Tibial nerve (tissue), 4 donors: ENCODE data around the gene ARHGAP29. TPM values are rescaled to one million over a fixed set of nuclear protein-coding genes. Genes with fewer than 3 reads are reported as not detected.
A peak's percentile ranks its signal among the peaks of the same experiment; 100 is the strongest.

ENCODE experiments used
- DNase-seq, 2 donors: peaks; one replicate each; pipeline ENCODE4 v3.0.0-alpha.2; 2019; ENCODE audit warnings: low spot score in 2 of 2
- H3K27ac ChIP-seq, 4 donors: fragments of 200-600 bp; sonication (generic) in 3 of 4; one replicate each; pipeline ENCODE4 v1.5.1; 2017 to 2019; ENCODE audit warnings: mild to moderate bottlenecking in 1 of 4
- H3K27me3 ChIP-seq, 2 donors: fragments of 200-600 bp; sonication (generic) in 1 of 2; one replicate each; pipeline versions ENCODE4 v1.5.1 to v1.6.0; 2017 to 2019
- H3K36me3 ChIP-seq, 3 donors: fragments of 200-600 bp; sonication (generic); one replicate each; pipeline ENCODE4 v1.5.1; 2018 to 2019
- H3K4me1 ChIP-seq, 4 donors: fragments of 200-600 bp; sonication (generic) in 3 of 4; one replicate each; pipeline ENCODE4 v1.5.1; 2017 to 2019
- H3K4me3 ChIP-seq, 4 donors: fragments of 200-600 bp; sonication (generic) in 3 of 4; one replicate each; pipeline ENCODE4 v1.5.1; 2017 to 2019; ENCODE audit warnings: mild to moderate bottlenecking in 1 of 4, moderate library complexity in 1 of 4
- H3K9me3 ChIP-seq, 4 donors: fragments of 200-600 bp; sonication (generic) in 3 of 4; one replicate each; pipeline ENCODE4 v1.5.1; 2017 to 2019
- EP300 ChIP-seq, 2 donors: sonication (generic); formaldehyde crosslinking; IDR thresholded peaks; one replicate each; pipeline ENCODE4 v1.6.1; 2017; ENCODE audit warnings: antibody characterized with exemption in 2 of 2, mild to moderate bottlenecking in 1 of 2
- POLR2A ChIP-seq, 2 donors: fragments of 450-650 bp; IDR thresholded peaks; one replicate each; pipeline ENCODE4 v1.6.1; 2017; ENCODE audit warnings: antibody characterized with exemption in 2 of 2, mild to moderate bottlenecking in 2 of 2, moderate library complexity in 2 of 2
- WGBS, 2 donors: methylation state at CpG; one replicate each; pipeline ENCODE4 v1.1.5; 2018; 5-methylcytosine and 5-hydroxymethylcytosine counted together
- total RNA-seq, 4 donors: library from RNA; depleted of rRNA; stranded (reverse); fragments of >200 nt; gene quantifications; one replicate each; pipeline ENCODE4 v1.1.0, GENCODE V29; 2016
- TF ChIP-seq, protein P1 (sequence below), 5 experiments: fragments of 200-600 bp in 3 of 5; fragments of 450-650 bp in 2 of 5; sonication (generic) in 3 of 5; IDR thresholded peaks; one replicate each; pipeline ENCODE4 v1.5.1; 2016 to 2019; ENCODE audit warnings: antibody characterized with exemption in 5 of 5, mild to moderate bottlenecking in 3 of 5, moderate library complexity in 2 of 5

ARHGAP29 gene
- total RNA-seq, 4 donors from 2014 or later = 45.9 to 80.4 (median 50.1) TPM

DNA sequence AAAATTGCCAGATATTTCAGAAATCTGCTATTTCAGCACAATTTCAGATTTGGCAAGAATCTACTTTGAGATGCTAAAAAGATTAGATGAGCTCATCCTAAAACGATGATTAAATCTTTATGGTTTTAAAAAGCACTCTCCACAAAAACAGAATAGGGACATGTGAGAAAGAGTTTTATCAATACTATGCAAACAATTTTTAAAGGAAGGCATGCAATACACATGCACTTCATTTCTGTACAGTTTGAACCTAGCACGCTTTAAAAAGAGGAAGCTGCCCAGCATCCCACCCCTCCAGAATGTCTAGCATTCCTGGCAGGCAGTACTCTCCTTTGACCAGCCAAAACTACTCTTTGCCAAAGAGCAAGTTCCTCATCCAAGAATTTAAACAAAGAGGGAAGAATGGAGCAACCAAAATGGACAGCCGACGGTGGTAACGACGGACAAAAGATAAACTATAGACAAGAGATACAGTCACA is 1.3 kb downstream of the ARHGAP29 start:
- H3K27ac ChIP-seq = peak overlapping the region; percentile 64 to 89 (median 85)

DNA sequence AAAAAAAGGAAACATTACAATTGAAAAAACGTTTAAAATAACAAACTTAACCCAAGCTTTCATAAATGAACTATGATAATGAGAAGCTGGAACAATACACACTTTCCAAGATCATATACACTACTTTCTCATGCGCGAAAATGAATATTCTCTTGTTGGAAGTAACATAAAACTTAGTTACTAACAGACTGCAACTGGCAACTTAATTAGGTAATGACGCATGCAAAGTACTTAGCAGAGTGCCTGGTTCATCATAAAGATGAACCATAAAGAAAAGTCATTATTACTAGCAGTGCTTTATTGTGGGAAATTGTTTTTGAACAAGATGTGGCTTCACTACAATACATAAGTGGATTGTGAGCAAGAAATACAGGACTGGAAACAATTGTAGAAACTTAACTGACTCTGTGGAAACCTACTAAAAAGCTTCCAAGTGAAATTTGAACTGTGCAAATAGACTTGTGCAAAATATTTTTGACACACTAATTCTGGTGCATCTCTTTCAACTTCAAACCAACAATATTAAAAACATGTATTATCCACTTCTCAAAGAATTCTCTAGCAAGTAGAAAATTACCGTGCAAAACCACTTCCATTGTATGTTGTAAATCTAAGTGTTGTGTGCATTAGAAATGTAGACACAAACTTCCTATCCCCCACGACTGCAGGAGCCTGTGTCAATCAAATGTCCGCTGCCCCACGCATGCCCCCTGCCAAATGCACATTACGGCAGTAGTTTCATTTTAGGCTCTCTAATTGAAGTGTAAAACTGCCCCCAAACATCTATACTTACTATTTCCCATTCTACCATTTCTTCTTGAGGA is 2.0 kb downstream of the ARHGAP29 start:
- DNase-seq = no peak
- TF ChIP-seq EP300 (IDR thresholded peaks at IDR 0.05) = no peak
- TF ChIP-seq POLR2A (IDR thresholded peaks at IDR 0.05) = no peak
- TF ChIP-seq, protein P1, sequence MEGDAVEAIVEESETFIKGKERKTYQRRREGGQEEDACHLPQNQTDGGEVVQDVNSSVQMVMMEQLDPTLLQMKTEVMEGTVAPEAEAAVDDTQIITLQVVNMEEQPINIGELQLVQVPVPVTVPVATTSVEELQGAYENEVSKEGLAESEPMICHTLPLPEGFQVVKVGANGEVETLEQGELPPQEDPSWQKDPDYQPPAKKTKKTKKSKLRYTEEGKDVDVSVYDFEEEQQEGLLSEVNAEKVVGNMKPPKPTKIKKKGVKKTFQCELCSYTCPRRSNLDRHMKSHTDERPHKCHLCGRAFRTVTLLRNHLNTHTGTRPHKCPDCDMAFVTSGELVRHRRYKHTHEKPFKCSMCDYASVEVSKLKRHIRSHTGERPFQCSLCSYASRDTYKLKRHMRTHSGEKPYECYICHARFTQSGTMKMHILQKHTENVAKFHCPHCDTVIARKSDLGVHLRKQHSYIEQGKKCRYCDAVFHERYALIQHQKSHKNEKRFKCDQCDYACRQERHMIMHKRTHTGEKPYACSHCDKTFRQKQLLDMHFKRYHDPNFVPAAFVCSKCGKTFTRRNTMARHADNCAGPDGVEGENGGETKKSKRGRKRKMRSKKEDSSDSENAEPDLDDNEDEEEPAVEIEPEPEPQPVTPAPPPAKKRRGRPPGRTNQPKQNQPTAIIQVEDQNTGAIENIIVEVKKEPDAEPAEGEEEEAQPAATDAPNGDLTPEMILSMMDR (IDR thresholded peaks at IDR 0.05) = no peak
- Histone ChIP-seq H3K4me1 (peaks cover 0 to 27% (median 6%) of the 10 kb centered on the region in 4 donors), H3K27me3 (no peaks in the 10 kb centered on the region), H3K4me3 (peak overlapping the region; percentile 69 to 84 (median 78)), H3K36me3 (no peaks in the 10 kb centered on the region), H3K9me3 (no peaks in the 10 kb centered on the region), H3K27ac (peak overlapping the region in 3 of 4 donors; percentile 84 to 89 (median 86))
- 18% methylated on average over 9 of the region's 9 CpGs for WGBS, 2 donors

More for the DNA sequence above, 1.3 kb downstream of the ARHGAP29 start:
- TF ChIP-seq EP300 (IDR thresholded peaks at IDR 0.05) (no peak), POLR2A (IDR thresholded peaks at IDR 0.05) (no peak)
- TF ChIP-seq, protein P1 (IDR thresholded peaks at IDR 0.05) = no peak
- no peaks in the 10 kb centered on the region for H3K27me3 ChIP-seq
- DNase-seq = no peak
- no peaks in the 10 kb centered on the region for H3K9me3 ChIP-seq
- WGBS, 2 donors = 1% methylated on average over 6 of the region's 6 CpGs
- H3K36me3 ChIP-seq = no peaks in the 10 kb centered on the region
- H3K4me3 ChIP-seq = peak overlapping the region; percentile 69 to 84 (median 78)
- peaks cover 0 to 20% (median 3%) of the 10 kb centered on the region in 4 donors for H3K4me1 ChIP-seq

DNA sequence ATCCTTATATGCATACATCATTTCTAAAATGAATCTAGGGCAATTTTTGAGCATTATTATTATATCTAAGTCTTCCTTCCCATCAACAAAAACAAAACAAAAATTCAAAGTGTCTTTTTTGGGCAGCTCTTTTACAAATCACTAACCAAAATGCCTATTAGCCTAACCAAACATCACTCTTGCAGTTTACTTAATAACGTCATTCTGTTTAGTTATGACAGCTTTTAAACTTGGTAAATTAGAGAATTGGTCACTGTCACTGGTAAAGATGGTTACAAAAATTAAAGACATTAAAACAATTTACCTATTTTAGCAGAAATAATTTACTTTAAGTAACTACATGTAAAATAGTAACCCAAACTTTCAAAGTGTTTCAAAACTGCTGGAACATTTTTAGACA is 2.8 kb downstream of the ARHGAP29 start:
- DNase-seq = no peak
- Histone ChIP-seq H3K9me3 (no peaks in the 10 kb centered on the region), H3K27ac (peak overlapping the region in 2 of 4 donors; percentile 3 to 33), H3K36me3 (no peaks in the 10 kb centered on the region), H3K4me3 (peak overlapping the region in 1 of 4 donors; percentile 1), H3K4me1 (peaks cover 0 to 31% (median 6%) of the 10 kb centered on the region in 4 donors), H3K27me3 (no peaks in the 10 kb centered on the region)
- TF ChIP-seq, protein P1 (IDR thresholded peaks at IDR 0.05) = no peak
- no peak for TF ChIP-seq POLR2A (IDR thresholded peaks at IDR 0.05)
- no peak for TF ChIP-seq EP300 (IDR thresholded peaks at IDR 0.05)
- WGBS, 2 donors = 35% methylated on average over 1 of the region's 1 CpG

DNA sequence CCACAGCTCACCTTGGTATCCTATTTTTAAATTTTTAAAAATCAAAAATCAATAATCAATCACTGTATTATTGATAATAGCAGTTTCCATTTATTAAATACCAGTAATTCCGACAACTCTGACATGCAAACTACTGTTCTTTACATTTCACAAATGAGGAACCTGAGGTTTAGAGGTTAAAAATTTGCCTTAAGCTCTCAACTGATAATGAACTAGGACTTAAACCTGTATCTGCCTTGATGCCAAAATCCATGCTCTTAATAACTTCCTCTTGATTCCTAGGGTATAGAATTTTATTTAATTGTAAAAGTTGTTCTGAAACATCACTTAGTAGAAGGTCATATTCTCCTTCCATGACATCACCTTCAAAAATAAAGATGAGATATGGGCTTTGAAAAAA is 5.6 kb downstream of the ARHGAP29 start:
- WGBS, 2 donors = 71 to 81% methylated on average over 1 of the region's 1 CpG
- no peak for DNase-seq
- Histone ChIP-seq H3K4me1 (peaks cover 0 to 48% (median 4%) of the 10 kb centered on the region in 4 donors), H3K27me3 (no peaks in the 10 kb centered on the region), H3K9me3 (no peaks in the 10 kb centered on the region), H3K4me3 (no peak overlapping the region), H3K27ac (peak overlapping the region in 2 of 4 donors; percentile 12 to 38), H3K36me3 (no peaks in the 10 kb centered on the region)
- TF ChIP-seq EP300 (IDR thresholded peaks at IDR 0.05) = no peak
- TF ChIP-seq, protein P1 (IDR thresholded peaks at IDR 0.05) = no peak
- TF ChIP-seq POLR2A (IDR thresholded peaks at IDR 0.05) = no peak

DNA sequence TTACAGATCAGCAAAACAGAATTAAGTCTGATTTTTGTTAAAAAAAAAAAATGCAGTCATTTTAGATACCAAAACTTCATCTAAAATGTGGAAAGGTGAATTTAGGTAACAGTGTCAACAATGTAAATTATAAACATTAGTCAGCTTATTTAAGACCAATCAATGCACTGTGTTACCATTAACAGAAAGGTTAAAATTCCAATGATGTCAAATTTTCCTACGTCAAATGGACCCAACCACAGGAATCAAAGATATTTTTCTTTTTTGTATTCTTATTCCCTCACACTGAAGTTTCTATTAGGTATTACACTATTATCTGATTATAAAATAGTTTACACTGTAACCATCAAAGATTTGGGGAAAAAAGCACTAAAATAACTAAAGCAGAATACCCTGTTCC is 6.5 kb downstream of the ARHGAP29 start:
- Histone ChIP-seq H3K4me1 (peaks cover 0 to 54% (median 4%) of the 10 kb centered on the region in 4 donors), H3K27me3 (no peaks in the 10 kb centered on the region), H3K27ac (peak overlapping the region in 2 of 4 donors; percentile 12 to 31), H3K9me3 (no peaks in the 10 kb centered on the region), H3K36me3 (no peaks in the 10 kb centered on the region), H3K4me3 (no peak overlapping the region)
- TF ChIP-seq, protein P1 (IDR thresholded peaks at IDR 0.05) = no peak
- TF ChIP-seq POLR2A (IDR thresholded peaks at IDR 0.05) (no peak), EP300 (IDR thresholded peaks at IDR 0.05) (no peak)
- 50 to 78% methylated on average over 1 of the region's 1 CpG for WGBS, 2 donors
- no peak for DNase-seq
